Endothelial cell (in vitro differentiated cells): ENCODE results near the gene ZDHHC1. TPM values are rescaled to one million over a fixed set of nuclear protein-coding genes. Genes with fewer than 3 reads are reported as not detected.
A peak's percentile ranks its signal among the peaks of the same experiment; 100 is the strongest.

ENCODE experiments used
- DNase-seq: peaks from one replicate; pipeline ENCODE4 v3.0.0; 2021; ENCODE audit warnings: low spot score
- H3K27ac Mint-ChIP-seq: one replicate; pipeline ENCODE4 v1.8.0; 2021; ENCODE audit warnings: mixed read lengths, inconsistent platforms; ENCODE audit not compliant: unreplicated experiment
- H3K27me3 Mint-ChIP-seq: one replicate; pipeline ENCODE4 v1.8.0; 2021; ENCODE audit warnings: mild to moderate bottlenecking, moderate library complexity, mixed read lengths, inconsistent platforms; ENCODE audit not compliant: unreplicated experiment
- H3K36me3 Mint-ChIP-seq: one replicate; pipeline ENCODE4 v1.8.0; 2021; ENCODE audit warnings: mild to moderate bottlenecking, low read depth, mixed read lengths, inconsistent platforms; ENCODE audit not compliant: unreplicated experiment
- H3K4me1 Mint-ChIP-seq: one replicate; pipeline ENCODE4 v1.8.0; 2021; ENCODE audit warnings: mild to moderate bottlenecking, mixed read lengths, inconsistent platforms; ENCODE audit not compliant: unreplicated experiment
- H3K4me3 Mint-ChIP-seq: one replicate; pipeline ENCODE4 v1.8.0; 2021; ENCODE audit warnings: mild to moderate bottlenecking, mixed read lengths, inconsistent platforms; ENCODE audit not compliant: unreplicated experiment
- H3K9me3 Mint-ChIP-seq: one replicate; pipeline ENCODE4 v1.8.0; 2021; ENCODE audit warnings: mixed read lengths, inconsistent platforms; ENCODE audit not compliant: unreplicated experiment
- CTCF ChIP-seq: fragments of 200-600 bp; sonication (generic); IDR thresholded peaks from one replicate; pipeline ENCODE4 v1.5.0; 2021; ENCODE audit warnings: antibody characterized with exemption; ENCODE audit not compliant: unreplicated experiment
- total RNA-seq: library from RNA; stranded (reverse); fragmentation: NEBNext Ultra II Directional; extraction: Animal tissue kit (Norgen Biotek cat#: 25700); gene quantifications from one replicate; pipeline ENCODE4 v1.2.1, GENCODE V29; 2021; ENCODE audit not compliant: unreplicated experiment

ZDHHC1 gene
- total RNA-seq, 1 donor from 2014 or later: 7.2 TPM

GRCh38 chr16:67428146-67428731, 12.0 kb upstream of the ZDHHC1 start:
- peak; percentile 38 for TF ChIP-seq CTCF
- peaks cover 15% of the 10 kb centered on the region for H3K27me3 Mint-ChIP-seq
- no peaks in the 10 kb centered on the region for H3K9me3 Mint-ChIP-seq
- H3K27ac Mint-ChIP-seq: no peak overlapping the region
- H3K4me1 Mint-ChIP-seq: peaks cover 24% of the 10 kb centered on the region
- no peaks in the 10 kb centered on the region for H3K36me3 Mint-ChIP-seq
- H3K4me3 Mint-ChIP-seq: no peak overlapping the region
- peak; percentile 84 for DNase-seq

- Mint-ChIP-seq H3K4me1 (peaks cover 16% of the 10 kb centered on the region), H3K4me3 (no peak overlapping the region), H3K27ac (no peak overlapping the region), H3K36me3 (no peaks in the 10 kb centered on the region), H3K27me3 (peaks cover 12% of the 10 kb centered on the region), H3K9me3 (no peaks in the 10 kb centered on the region)
- TF ChIP-seq CTCF: no peak
- DNase-seq: no peak
Measured at GRCh38 chr16:67426950-67427349, 10.7 kb upstream of the ZDHHC1 start.

GRCh38 chr16:67426022-67426421, 9.7 kb upstream of the ZDHHC1 start:
- no peak for DNase-seq
- Mint-ChIP-seq H3K4me1 (peaks cover 13% of the 10 kb centered on the region), H3K27ac (no peak overlapping the region), H3K27me3 (peaks cover 12% of the 10 kb centered on the region), H3K36me3 (no peaks in the 10 kb centered on the region), H3K9me3 (no peaks in the 10 kb centered on the region), H3K4me3 (no peak overlapping the region)
- no peak for TF ChIP-seq CTCF

GRCh38 chr16:67425580-67425979, 9.3 kb upstream of the ZDHHC1 start:
- DNase-seq: no peak
- TF ChIP-seq CTCF: no peak
- H3K27ac Mint-ChIP-seq: no peak overlapping the region
- H3K4me1 Mint-ChIP-seq: peaks cover 13% of the 10 kb centered on the region
- no peaks in the 10 kb centered on the region for H3K36me3 Mint-ChIP-seq
- H3K4me3 Mint-ChIP-seq: no peak overlapping the region
- peaks cover 12% of the 10 kb centered on the region for H3K27me3 Mint-ChIP-seq
- H3K9me3 Mint-ChIP-seq: no peaks in the 10 kb centered on the region

- Mint-ChIP-seq H3K36me3 (no peaks in the 10 kb centered on the region), H3K27ac (no peak overlapping the region), H3K27me3 (peaks cover 12% of the 10 kb centered on the region), H3K4me1 (peaks cover 11% of the 10 kb centered on the region), H3K4me3 (no peak overlapping the region), H3K9me3 (no peaks in the 10 kb centered on the region)
- no peak for DNase-seq
- TF ChIP-seq CTCF: no peak
Measured at GRCh38 chr16:67425061-67425460, 8.8 kb upstream of the ZDHHC1 start.
